ENCODE data around the gene NPW. TPM values are rescaled to one million over a fixed set of nuclear protein-coding genes. Genes with fewer than 3 reads are reported as not detected.

NPW gene
- total and polyA plus RNA-seq, 11 donors, result 0.19 to 0.69 TPM; not detected in 9

DNA sequence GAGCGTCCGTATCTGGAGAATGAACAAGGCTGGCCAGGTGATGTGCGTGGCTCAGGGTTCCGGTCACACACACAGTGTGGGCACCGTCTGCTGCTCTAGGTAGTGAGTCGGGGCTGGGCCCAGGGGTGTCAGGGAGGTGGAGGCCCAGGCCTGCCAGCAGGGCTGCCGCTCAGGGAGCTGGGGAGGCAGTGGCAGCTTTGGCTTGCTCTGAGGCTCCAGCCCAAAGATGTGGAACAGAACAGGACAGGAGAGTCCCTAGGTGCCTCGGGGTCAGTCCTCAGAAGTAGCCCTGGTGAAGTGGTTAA lies 43.4 kb upstream of the NPW start:
- intact Hi-C loops (cut with DNase I), result no loop called here
- no peak for DNase-seq
- no peak overlapping the region for H3K27ac ChIP-seq
- no peak for ATAC-seq
- no peak for TF ChIP-seq POLR2A (IDR thresholded peaks at IDR 0.05)
- TF ChIP-seq, protein P1, sequence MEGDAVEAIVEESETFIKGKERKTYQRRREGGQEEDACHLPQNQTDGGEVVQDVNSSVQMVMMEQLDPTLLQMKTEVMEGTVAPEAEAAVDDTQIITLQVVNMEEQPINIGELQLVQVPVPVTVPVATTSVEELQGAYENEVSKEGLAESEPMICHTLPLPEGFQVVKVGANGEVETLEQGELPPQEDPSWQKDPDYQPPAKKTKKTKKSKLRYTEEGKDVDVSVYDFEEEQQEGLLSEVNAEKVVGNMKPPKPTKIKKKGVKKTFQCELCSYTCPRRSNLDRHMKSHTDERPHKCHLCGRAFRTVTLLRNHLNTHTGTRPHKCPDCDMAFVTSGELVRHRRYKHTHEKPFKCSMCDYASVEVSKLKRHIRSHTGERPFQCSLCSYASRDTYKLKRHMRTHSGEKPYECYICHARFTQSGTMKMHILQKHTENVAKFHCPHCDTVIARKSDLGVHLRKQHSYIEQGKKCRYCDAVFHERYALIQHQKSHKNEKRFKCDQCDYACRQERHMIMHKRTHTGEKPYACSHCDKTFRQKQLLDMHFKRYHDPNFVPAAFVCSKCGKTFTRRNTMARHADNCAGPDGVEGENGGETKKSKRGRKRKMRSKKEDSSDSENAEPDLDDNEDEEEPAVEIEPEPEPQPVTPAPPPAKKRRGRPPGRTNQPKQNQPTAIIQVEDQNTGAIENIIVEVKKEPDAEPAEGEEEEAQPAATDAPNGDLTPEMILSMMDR (IDR thresholded peaks at IDR 0.05), result no peak
- peaks cover 0 to 43% (median 17%) of the 10 kb centered on the region in 12 donors for H3K4me1 ChIP-seq
- H3K36me3 ChIP-seq, result peaks cover 4 to 49% (median 41%) of the 10 kb centered on the region in 9 donors
- WGBS, 4 donors, result 95 to 100% (median 97%) methylated on average over 8 of the region's 8 CpGs
- no peak overlapping the region for H3K4me3 ChIP-seq
- peaks cover 4 to 72% (median 31%) of the 10 kb centered on the region in 9 donors for H3K27me3 ChIP-seq
- no peaks in the 10 kb centered on the region for H3K9me3 ChIP-seq

- no peak for ATAC-seq
- H3K36me3 ChIP-seq, result peaks cover 4 to 49% (median 41%) of the 10 kb centered on the region in 9 donors
- H3K27ac ChIP-seq, result no peak overlapping the region
- no peak overlapping the region for H3K4me3 ChIP-seq
- H3K4me1 ChIP-seq, result peaks cover 0 to 38% (median 14%) of the 10 kb centered on the region in 12 donors
- H3K9me3 ChIP-seq, result no peaks in the 10 kb centered on the region
- no peak for TF ChIP-seq POLR2A (IDR thresholded peaks at IDR 0.05)
- TF ChIP-seq, protein P1 (IDR thresholded peaks at IDR 0.05), result no peak
- intact Hi-C loops (cut with DNase I), result no loop called here
- DNase-seq, result peak in 1 of 5 donors; percentile 27
- WGBS, 4 donors, result 92 to 94% (median 93%) methylated on average over 28 to 33 of the region's 33 CpGs
- peaks cover 7 to 82% (median 36%) of the 10 kb centered on the region in 9 donors for H3K27me3 ChIP-seq
Observed at GRCh38 chr16:1976951-1977874, 42.4 kb upstream of the NPW start.

DNA sequence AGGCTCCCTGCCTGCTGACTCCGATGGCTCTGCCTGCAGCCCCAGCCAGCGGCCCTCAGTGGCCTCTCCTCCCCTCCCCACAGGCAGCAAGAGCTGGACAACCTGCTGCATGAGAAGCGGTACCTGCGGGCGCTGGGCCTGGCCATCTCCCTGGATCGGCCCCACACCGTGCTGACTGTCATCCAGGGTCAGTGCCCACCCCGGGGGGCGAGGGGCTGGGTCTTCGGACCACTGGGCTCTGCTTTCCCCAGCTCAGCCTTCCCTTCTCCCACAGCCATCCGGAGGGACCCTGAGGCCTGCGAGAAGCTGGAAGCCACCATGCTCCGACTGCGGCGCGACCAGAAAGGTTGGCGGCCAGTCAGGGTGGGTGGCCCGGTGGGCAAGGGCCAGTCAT lies 41.7 kb upstream of the NPW start:
- no peak overlapping the region for H3K27ac ChIP-seq
- 93 to 100% (median 96%) methylated on average over 2 to 18 of the region's 18 CpGs for WGBS, 4 donors
- H3K9me3 ChIP-seq, result no peaks in the 10 kb centered on the region
- peaks cover 0 to 32% (median 9%) of the 10 kb centered on the region in 12 donors for H3K4me1 ChIP-seq
- no peak for TF ChIP-seq POLR2A (IDR thresholded peaks at IDR 0.05)
- TF ChIP-seq, protein P1 (IDR thresholded peaks at IDR 0.05), result no peak
- no peak for DNase-seq
- H3K36me3 ChIP-seq, result peaks cover 4 to 49% (median 41%) of the 10 kb centered on the region in 9 donors
- no peak for ATAC-seq
- H3K27me3 ChIP-seq, result peaks cover 7 to 89% (median 36%) of the 10 kb centered on the region in 9 donors
- intact Hi-C loops (cut with DNase I), result no loop called here
- no peak overlapping the region for H3K4me3 ChIP-seq

GRCh38 chr16:1978476-1979120 lies 41.0 kb upstream of the NPW start:
- no peak overlapping the region for H3K27ac ChIP-seq
- H3K27me3 ChIP-seq, result peaks cover 7 to 87% (median 36%) of the 10 kb centered on the region in 9 donors
- no peaks in the 10 kb centered on the region for H3K9me3 ChIP-seq
- intact Hi-C loops (cut with DNase I), result no loop called here
- no peak overlapping the region for H3K4me3 ChIP-seq
- H3K4me1 ChIP-seq, result peaks cover 0 to 33% (median 11%) of the 10 kb centered on the region in 12 donors
- WGBS, 4 donors, result 75 to 83% (median 76%) methylated on average over 15 to 37 of the region's 37 CpGs
- H3K36me3 ChIP-seq, result peaks cover 4 to 49% (median 41%) of the 10 kb centered on the region in 9 donors
- ATAC-seq, result no peak
- TF ChIP-seq POLR2A (IDR thresholded peaks at IDR 0.05), result no peak
- TF ChIP-seq, protein P1 (IDR thresholded peaks at IDR 0.05), result no peak
- DNase-seq, result no peak

All from heart left ventricle (tissue), 16 donors.